GM13976 (cell line): ENCODE measurements around the gene ARID5B.

Experiments
- DNase-seq: peaks from one replicate; pipeline ENCODE4 v3.0.0; 2012; ENCODE audit warnings: low spot score
- in situ Hi-C: fragments of 300-500 bp; cut with MboI; formaldehyde crosslinking; loops from one replicate; pipeline ENCODE4 v1.12.0; 2022; ENCODE audit warnings: low sequenced_read_pairs, mixed read lengths, inconsistent platforms; ENCODE audit not compliant: unreplicated experiment
- TF ChIP-seq, protein P1 (sequence below): IDR thresholded peaks from 2 replicates; pipeline ENCODE4 v1.5.1; 2012; ENCODE audit warnings: borderline replicate concordance, mild to moderate bottlenecking; ENCODE audit not compliant: insufficient read depth; ENCODE audit errors: extremely low read depth, missing control alignments, control extremely low read depth

Gene ARID5B

DNA sequence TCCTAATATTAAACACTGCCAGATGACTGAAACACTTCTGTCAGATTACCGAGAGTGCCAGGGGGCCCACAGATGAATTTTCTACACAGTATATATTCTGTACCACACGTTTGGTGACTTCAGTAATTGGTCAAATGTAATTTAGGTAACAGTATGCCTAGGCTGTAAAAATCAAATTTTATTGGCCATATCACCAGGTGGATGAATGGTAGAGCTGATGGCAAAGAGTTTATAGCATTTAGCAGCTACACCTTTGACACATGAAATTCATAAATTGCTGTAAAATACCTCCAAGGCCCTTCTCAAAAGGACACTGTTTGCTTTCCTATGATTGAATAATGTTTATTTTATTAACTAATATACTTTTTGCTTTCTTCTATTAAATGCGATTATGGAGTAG, 101.3 kb downstream of the ARID5B start:
- TF ChIP-seq, protein P1, sequence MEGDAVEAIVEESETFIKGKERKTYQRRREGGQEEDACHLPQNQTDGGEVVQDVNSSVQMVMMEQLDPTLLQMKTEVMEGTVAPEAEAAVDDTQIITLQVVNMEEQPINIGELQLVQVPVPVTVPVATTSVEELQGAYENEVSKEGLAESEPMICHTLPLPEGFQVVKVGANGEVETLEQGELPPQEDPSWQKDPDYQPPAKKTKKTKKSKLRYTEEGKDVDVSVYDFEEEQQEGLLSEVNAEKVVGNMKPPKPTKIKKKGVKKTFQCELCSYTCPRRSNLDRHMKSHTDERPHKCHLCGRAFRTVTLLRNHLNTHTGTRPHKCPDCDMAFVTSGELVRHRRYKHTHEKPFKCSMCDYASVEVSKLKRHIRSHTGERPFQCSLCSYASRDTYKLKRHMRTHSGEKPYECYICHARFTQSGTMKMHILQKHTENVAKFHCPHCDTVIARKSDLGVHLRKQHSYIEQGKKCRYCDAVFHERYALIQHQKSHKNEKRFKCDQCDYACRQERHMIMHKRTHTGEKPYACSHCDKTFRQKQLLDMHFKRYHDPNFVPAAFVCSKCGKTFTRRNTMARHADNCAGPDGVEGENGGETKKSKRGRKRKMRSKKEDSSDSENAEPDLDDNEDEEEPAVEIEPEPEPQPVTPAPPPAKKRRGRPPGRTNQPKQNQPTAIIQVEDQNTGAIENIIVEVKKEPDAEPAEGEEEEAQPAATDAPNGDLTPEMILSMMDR = no peak
- in situ Hi-C loops = no loop called here
- no peak for DNase-seq

DNA sequence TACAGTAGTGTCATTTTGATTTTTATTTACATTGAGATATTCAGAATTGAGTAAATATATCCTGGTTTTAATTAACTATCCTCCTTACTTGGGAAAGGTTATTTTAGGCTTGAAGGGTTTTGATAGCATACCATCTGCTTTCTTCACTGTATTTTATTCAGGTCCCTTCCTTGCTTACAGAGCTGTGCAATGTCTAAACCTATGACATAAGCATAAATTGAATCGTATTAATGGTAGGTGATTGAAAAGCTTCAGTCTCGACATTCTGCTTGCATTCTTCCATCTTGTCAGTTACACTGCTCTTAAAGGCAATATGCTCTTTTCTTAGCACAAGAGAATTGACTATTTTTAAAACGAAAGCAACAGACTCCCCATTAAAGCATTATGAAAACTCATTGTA, 102.5 kb downstream of the ARID5B start:
- in situ Hi-C loops = no loop called here
- TF ChIP-seq, protein P1 = no peak

DNA sequence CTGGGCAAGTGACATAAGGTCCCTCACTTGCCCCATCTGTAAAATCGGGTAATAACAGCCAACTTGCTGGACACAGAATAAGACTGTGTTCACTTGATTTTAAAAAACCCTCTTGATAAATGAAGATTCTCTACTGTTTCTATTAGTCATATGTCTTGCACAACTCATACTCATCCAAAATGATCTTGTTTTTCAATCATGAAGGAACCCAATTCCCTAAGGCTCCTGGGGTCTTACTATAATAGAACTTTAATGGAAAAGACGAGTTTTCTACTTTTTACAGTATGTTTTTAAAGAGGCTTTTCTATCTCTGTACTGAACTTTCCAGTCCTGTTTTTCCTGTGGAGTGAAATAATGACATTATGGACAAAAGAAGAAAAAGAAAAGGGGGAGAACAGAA, 103.8 kb downstream of the ARID5B start:
- no peak for DNase-seq
- in situ Hi-C loops = no loop called here

More for the DNA sequence above, 102.5 kb downstream of the ARID5B start:
- no peak for DNase-seq

DNA sequence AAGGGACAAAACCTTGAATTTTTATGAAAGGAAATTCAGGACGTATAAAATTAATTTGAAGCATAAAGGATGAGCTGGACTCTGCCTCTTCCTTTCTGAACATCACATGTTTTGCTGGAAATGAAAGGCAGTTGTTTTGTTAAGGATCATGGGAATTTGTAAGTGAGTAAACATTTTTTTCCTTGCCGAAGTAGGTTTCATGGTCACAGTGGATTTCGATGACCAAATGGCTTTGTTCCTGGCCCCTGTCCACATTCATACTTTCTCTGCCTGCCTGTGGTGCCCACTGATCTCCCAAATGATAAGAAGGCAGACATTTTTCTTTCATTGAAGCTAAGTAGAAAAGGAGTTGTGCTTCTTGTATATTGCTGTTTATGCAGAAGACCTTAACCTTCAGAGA, 104.2 kb downstream of the ARID5B start:
- no peak for DNase-seq
- in situ Hi-C loops = no loop called here
- TF ChIP-seq, protein P1 = no peak

More for the DNA sequence above, 103.8 kb downstream of the ARID5B start:
- TF ChIP-seq, protein P1 = no peak

DNA sequence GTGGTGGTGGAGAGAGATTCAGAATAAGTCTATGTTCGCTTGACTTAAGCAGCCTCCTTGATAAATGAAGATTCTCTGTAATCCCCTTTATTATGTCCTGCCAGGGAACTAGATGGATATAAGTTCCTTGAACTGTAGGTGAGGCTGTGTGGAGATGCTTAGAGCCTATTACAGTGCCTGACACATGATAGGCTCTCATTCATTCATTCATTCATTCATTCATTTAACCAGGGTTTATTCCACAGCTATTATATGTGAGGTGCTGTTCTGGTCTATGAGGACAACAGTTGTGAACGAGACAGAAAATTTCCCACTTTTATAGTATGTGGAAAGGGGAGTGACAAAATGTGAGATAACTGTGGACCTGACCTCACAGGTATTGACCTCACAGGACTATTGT, 105.6 kb downstream of the ARID5B start:
- in situ Hi-C loops = no loop called here
- TF ChIP-seq, protein P1 = no peak
- DNase-seq = no peak

DNA sequence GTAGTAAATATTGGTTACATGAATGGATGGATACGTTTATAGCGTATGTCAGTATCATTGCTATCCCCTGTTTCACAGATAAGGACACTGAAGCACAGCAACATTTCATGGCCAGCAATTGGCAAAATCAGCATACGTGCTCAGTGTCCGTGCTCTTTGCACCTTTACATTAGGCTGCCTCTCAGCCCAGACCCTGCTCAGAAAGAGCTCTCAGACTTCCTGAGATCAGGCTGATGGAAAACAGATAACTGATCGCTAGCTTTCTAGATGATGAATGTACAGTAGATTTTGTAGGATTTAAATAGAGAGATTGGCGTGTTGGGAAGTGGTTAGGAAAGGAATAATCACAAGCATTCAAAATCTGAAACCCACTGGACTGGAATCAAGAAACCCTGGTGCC, 106.7 kb downstream of the ARID5B start:
- TF ChIP-seq, protein P1 = no peak
- in situ Hi-C loops = no loop called here
- DNase-seq = no peak

DNA sequence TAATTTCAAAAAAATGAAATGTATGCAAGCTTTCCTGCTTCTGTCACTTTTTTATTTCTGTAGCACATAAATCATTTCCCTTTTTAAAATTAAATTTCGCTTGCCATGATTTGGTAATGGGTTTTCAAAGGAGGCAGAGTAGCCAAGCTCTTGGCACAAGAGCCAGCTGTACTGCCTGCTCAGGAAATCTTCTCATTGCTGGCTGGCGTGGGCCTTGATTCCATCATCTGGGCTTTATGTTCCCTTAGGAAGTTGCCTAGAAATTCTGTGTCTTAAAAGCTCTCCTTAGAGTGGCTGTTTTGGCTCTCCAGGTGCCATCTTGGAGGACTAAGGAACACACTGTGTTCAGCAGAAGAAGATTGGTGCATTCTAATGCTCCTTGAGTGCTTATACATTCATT, 107.4 kb downstream of the ARID5B start:
- in situ Hi-C loops = no loop called here
- TF ChIP-seq, protein P1 = no peak

More for the DNA sequence above, 107.4 kb downstream of the ARID5B start:
- DNase-seq = no peak
